Prostate gland (tissue), 2 donors: ENCODE measurements around the gene SHANK1.

Source experiments
- POLR2A ChIP-seq: fragments of 450-650 bp; IDR thresholded peaks from one replicate; pipeline ENCODE4 v1.6.1; 2016; ENCODE audit warnings: antibody characterized with exemption, mild to moderate bottlenecking
- POLR2AphosphoS5 ChIP-seq: sonication (generic); formaldehyde crosslinking; IDR thresholded peaks from one replicate; pipeline ENCODE4 v1.6.1; 2017; ENCODE audit warnings: antibody characterized with exemption
- TF ChIP-seq, protein P1 (sequence below), 4 experiments: fragments of 200-600 bp in 2 of 4; fragments of 450-650 bp in 2 of 4; sonication (generic) in 2 of 4; IDR thresholded peaks; 1 replicate in 3 of 4; 2 replicates in 1 of 4; pipeline ENCODE4 v1.5.1; 2016 to 2019; ENCODE audit warnings: antibody characterized with exemption in 4 of 4, mild to moderate bottlenecking in 2 of 4, moderate library complexity in 2 of 4

- TF ChIP-seq, protein P1, sequence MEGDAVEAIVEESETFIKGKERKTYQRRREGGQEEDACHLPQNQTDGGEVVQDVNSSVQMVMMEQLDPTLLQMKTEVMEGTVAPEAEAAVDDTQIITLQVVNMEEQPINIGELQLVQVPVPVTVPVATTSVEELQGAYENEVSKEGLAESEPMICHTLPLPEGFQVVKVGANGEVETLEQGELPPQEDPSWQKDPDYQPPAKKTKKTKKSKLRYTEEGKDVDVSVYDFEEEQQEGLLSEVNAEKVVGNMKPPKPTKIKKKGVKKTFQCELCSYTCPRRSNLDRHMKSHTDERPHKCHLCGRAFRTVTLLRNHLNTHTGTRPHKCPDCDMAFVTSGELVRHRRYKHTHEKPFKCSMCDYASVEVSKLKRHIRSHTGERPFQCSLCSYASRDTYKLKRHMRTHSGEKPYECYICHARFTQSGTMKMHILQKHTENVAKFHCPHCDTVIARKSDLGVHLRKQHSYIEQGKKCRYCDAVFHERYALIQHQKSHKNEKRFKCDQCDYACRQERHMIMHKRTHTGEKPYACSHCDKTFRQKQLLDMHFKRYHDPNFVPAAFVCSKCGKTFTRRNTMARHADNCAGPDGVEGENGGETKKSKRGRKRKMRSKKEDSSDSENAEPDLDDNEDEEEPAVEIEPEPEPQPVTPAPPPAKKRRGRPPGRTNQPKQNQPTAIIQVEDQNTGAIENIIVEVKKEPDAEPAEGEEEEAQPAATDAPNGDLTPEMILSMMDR (IDR thresholded peaks at IDR 0.05) = no peak
- no peak for TF ChIP-seq POLR2A
- no peak for TF ChIP-seq POLR2AphosphoS5
Measured at GRCh38 chr19:50688766-50689165, 30.8 kb downstream of the SHANK1 start.
